ENCODE measurements around the gene TRMU.

Gene TRMU

DNA sequence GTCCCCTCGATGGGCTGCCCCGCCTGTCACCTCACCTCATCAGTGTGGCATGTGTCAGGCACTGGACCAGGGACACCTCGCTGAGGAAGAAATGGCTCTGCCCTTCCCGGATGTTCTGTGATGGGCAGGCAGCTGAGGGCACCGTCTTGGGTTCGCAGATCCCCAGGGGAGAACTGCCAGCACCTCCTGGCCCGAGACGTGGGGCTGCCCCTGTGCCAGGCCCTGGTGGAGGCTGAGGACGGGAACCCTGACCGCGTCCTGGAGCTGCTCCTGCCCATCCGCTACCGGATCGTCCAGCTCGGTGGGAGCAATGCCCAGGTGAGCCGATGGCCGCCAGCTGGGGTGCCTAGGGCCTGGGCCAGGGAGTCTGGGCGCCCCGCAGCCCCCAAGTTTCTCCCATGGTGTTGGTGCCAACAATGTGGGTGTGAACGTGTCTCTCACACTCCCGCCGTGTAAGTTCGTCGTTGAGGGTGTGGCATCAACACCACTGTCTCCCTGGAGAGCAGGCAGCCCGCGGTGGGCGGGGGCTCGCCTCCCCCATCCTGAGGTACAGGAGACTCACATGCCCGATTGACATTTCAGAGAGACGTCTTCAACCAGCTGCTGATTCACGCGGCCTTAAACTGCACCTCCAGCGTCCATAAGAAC is 46.1 kb upstream of the TRMU start:
- no peak for DNase-seq (ENCODE audit: low read depth)
- H3K4me3 ChIP-seq (ENCODE audit: low read depth, low read length): no peak overlapping the region
- TF ChIP-seq CTCF (IDR thresholded peaks at IDR 0.05; ENCODE audit: insufficient read depth, low read depth, low read length, missing control alignments): no peak

DNA sequence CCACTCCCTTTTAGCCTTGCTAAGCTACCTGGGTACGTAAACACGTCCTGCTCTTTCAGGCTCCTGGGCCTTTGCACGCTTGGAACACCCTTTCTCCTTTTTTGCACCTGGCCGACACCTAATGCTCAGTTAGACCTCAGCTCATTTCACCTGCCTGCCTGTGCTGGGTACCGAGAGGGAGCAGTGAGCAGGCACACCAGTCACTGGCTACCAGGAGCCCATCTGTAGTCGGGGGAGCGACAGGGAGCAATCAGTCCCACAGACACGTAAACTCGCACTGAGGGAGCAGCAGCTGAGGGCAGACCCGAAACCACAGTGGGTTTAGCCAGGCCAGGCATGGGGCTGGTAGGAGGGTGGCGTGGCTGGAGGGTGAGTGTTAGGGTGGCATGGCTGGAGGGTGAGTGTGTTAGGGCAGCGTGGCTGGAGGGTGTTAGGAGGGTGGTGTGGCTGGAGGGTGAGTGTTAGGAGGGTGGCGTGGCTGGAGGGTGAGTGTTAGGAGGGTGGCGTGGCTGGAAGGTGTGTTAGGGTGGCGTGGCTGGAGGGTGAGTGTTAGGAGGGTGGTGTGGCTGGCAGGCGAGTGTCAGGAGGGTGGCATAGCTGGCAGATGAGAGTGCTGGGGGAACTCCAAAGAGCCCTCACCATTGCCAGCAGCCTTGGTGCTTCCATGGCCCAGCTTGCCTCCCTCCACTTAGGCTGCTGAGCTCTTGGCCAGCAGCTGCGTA is 45.2 kb upstream of the TRMU start:
- TF ChIP-seq CTCF (IDR thresholded peaks at IDR 0.05; ENCODE audit: insufficient read depth, low read depth, low read length, missing control alignments): no peak
- no peak overlapping the region for H3K4me3 ChIP-seq (ENCODE audit: low read depth, low read length)
- no peak for DNase-seq (ENCODE audit: low read depth)

- TF ChIP-seq CTCF (IDR thresholded peaks at IDR 0.05; ENCODE audit: insufficient read depth, low read depth, low read length, missing control alignments): no peak
- no peak overlapping the region for H3K4me3 ChIP-seq (ENCODE audit: low read depth, low read length)
- DNase-seq (ENCODE audit: low read depth): no peak
These were observed 44.4 kb upstream of the TRMU start for GRCh38 chr22:46290843-46291785.

GRCh38 chr22:46292173-46292572 is 43.3 kb upstream of the TRMU start:
- no peak for DNase-seq (ENCODE audit: low read depth)
- no peak for TF ChIP-seq CTCF (IDR thresholded peaks at IDR 0.05; ENCODE audit: insufficient read depth, low read depth, low read length, missing control alignments)
- H3K4me3 ChIP-seq (ENCODE audit: low read depth, low read length): no peak overlapping the region

- no peak overlapping the region for H3K4me3 ChIP-seq (ENCODE audit: low read depth, low read length)
- no peak for DNase-seq (ENCODE audit: low read depth)
- TF ChIP-seq CTCF (IDR thresholded peaks at IDR 0.05; ENCODE audit: insufficient read depth, low read depth, low read length, missing control alignments): no peak
These were observed 42.8 kb upstream of the TRMU start for GRCh38 chr22:46292732-46293131.

GRCh38 chr22:46293577-46294260 is 41.8 kb upstream of the TRMU start:
- H3K4me3 ChIP-seq (ENCODE audit: low read depth, low read length): no peak overlapping the region
- no peak for DNase-seq (ENCODE audit: low read depth)
- TF ChIP-seq CTCF (IDR thresholded peaks at IDR 0.05; ENCODE audit: insufficient read depth, low read depth, low read length, missing control alignments): no peak
